Stimulated activated CD4-positive, alpha-beta T cell treated with anti-CD3 and anti-CD28 coated beads, Interleukin-12 subunit alpha, Interleukin-12 subunit beta, amount 100 ng/mL, for 4 hours (primary cell): Measurements from ENCODE around the gene ASCL2.

ENCODE experiments used
- DNase-seq: peaks from one replicate; pipeline ENCODE4 v3.0.0-alpha.2; 2020

Gene ASCL2

GRCh38 chr11:2271327-2272227 is 1.2 kb upstream of the ASCL2 start:
- no peak for DNase-seq

DNA sequence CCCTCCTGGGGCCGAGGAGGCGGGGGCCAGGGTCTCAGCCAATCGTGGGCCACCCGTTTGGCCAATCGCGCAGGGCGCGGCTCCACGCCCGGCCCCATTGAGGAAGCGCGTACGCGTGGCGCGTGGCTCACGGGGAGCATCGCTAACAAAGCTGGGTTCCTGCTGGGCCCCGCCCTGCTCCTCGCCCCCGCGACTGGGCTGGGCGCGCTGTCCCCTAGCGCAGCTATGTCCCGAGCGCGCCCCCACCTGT is 614 bp upstream of the ASCL2 start:
- no peak for DNase-seq

DNA sequence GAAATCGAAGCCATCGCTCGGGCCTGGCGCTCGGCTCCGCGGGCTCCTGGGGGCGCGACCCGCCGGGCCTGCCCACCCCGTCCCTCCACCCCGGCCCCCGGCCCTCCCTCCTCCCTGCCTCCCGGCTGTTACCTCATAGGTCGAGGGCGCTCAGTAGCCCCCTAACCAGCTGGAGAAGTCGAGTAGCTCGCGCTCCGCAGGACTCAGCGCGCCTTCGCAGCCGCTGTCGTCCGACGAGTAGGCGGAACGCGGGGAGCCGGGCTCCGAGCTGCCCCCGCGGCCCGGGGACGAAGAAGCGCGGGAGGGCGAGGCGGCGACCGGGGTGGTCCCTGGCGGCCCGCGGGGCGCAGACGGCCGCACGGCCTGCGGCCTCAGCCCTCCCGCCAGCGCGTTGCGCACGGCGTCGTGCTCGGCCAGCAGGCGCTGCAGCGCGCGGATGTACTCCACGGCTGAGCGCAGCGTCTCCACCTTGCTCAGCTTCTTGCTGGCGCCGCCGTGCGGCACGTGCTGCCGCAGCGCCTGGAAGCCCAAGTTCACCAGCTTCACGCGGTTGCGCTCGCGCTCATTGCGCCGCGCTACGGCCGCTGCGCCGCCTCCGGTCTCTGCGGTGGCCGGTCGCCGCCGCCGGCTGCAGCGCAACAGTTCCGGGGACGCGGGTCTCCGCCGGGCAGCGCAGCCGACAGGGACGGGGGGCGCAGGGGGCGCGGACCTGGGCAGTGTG is 627 bp downstream of the ASCL2 start:
- peak; percentile 43 for DNase-seq

DNA sequence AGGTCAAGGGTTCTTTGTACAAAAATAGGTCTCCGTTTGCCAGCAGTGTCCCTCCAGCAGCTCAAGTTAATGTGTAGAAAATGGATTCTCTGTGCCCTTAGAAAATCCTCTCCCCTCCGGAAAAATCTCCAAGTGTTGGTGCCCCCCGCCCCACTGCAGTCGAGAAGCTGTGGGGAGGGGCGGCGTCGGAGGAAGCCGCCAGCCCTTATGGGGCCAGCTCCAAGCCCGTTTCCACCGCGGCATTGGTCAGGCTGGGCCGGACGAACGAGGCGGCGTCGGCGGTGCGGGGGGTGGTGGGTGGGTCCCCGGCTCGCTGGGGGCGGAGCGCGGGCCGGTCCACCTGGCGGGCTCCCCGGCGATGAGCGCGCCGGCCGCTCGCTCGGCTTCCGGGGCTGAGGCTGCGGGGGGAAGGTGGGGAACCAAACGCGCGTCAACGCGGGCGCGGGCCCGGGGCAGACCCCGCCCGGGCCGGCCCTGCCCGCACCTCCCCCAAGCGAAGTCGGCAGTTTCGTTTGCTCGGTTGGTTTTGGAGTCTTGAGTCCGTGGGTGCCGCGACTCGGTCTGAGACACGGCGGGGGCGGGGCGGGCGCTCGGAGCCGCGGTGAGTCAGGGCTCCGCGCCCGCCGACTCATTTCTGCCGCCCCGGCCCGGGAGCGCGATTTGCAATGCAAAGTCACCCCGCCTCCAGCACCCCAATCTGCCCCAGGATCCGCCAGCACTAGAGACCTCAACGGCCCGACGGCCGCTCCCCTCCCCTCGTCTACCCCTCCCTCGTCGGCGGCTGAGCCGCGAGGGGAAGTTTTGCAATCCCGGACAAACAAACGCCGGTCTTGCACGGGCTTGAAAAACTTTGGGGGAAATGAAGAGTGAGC is 1.4 kb downstream of the ASCL2 start:
- DNase-seq, result peak; percentile 84

DNA sequence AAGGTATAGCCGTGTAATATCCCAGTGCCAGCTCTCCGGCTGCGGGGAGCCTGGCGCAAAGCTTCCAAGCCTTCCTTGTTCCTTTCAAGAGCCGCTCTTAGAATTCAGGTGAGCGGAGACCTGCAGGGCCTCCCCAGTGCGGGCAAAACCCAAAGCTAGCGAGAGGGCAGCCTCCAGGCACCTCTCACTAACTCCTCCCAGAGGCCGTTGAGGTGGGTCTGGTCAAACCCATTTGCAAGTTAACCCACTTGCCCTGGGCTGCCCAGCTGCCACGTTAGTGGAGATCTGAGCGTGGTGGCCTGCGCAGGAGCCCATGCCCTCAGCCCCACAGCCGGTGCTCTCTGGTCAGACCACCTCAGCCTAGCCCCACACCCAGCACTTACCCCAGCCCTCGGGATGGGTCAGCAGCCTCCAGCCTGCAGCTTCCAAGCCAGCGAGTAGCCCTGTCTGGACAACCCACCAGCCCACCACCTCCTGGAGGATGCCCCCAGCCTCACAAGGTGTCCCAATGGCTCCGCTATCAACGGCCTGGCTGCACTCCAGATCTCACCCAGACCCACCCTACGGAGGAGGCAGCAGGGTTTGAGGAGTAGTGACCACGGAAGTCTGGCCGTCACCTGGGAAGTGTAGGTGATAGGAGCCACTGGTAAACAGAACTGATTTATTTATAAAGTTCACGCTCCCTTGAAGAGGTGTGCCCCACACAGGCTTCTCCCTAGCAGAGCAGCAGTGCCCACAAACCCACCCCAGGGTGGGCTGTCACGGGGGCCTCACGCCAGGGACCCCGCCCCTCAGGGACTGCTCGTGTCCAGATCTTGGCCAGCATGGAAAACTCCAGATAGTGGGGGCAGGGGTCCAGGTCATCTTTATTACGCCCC is 2.3 kb downstream of the ASCL2 start:
- no peak for DNase-seq

- DNase-seq, result no peak
These were observed 3.0 kb downstream of the ASCL2 start for GRCh38 chr11:2267306-2267850.

DNA sequence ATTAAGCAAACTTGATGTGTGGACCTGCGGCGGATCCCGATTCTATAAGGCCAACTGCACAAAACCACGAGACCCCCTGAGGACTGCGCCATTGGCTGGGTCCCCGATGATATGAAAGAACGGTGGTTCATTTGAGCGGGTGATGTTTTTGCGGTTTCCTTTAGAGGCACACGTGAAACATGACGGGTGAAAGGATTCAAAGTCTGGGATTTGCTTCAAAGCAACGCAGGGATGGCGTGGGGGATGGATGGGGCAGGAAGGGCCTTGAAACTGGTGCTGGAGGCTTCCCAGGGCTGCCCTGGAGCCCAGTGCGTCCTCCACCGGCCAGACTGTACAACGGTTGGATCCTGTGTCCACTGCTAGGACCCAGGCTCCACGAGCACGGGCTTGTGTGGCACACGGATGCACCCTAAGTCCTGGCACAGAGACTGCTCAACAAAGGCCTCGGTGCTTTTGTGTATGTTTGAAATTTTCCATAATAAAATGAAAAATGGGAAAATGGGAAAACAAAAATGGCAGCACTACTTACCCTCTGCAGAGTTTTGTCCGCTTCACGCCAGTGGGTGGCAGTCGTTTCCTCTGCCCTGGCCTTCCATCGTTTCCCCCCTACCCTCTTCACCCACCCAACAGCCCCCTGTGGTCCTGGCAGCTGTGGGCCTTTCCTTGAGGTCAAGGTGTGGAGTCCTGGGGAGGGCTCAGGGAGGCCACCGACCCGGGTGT is 3.6 kb downstream of the ASCL2 start:
- DNase-seq, result no peak

GRCh38 chr11:2265854-2266585 is 4.4 kb downstream of the ASCL2 start:
- DNase-seq, result no peak

DNA sequence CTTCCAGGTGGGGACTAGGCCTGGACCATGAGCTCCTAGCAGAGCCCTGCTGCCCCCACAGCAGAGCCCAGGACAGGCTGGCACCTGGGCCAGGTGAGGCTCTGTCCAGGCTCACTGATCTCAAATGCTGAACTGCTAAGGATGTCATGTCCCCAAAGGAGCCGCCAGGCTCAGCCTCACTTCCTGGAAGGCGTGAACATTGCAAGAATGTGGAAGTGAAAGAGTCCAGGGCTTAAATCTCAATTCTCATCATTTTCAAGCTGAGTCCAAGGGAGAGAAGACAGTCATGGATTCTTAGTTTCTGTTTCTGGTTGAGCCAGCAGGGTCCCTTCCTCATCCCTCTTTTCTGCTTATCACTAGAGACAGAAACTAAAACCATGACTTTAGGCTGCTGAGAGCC is 5.0 kb downstream of the ASCL2 start:
- no peak for DNase-seq

DNA sequence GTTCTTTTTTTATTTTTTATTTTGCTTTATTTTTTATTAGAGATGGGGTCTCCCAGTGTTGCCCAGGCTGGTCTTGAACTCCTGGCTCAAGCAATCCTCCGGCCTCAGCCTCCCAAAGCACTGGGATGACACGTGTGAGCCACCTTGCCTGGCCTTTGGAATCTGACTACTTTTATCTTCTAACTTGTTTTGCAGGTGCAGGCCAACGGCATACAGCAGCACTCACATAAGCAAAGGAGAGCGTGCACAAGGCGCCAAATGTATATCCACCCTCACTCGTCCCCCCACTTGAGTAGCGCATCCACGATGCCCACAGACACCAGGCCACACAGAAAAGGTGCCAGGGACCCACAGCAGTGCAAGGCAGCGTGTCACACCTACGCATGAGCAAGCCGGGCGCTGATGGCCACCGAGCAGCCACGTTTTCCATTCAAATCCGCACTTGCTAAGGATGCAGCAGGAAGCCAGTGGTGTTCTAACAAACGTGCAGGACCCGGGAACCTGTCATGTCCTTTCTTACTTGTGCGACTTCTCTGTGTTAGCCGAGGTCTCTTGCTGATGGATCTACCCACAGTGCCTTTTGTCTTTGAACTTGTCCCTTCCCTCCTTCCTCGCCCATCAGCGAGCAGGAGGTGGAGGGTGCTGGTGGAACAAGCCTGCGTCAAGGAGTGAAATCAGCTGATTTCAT is 5.9 kb downstream of the ASCL2 start:
- DNase-seq, result no peak

DNA sequence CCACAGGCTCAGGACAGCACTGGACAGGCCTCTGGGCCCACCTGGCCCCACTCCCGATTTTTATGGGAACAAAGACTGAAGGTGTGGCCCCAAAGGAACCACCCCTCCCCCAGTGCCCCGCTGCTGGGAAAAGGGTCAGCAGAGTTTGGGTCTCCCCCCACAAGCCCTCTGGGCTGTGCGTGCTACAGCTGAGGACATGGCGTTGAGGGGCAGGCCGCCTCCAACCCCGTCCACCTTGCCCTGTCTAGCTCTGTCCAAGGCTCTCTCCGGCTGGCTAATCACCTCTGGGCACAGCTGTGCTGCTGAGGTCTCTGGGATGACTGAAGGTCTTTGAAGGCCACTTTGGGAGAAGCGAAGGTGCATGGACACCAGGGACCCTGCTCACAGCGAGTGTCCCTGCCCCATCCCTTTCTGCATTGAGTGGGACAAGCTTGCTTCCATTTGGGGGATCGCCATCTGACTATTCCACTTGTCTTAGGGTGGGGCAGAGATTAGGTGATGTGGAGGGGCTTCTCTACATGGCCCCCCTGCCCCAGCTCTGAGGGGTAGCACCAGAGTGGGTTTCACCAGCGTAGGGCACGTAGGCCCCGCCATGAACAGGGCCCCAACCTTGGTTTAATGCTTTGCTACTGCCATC is 6.5 kb downstream of the ASCL2 start:
- no peak for DNase-seq

DNA sequence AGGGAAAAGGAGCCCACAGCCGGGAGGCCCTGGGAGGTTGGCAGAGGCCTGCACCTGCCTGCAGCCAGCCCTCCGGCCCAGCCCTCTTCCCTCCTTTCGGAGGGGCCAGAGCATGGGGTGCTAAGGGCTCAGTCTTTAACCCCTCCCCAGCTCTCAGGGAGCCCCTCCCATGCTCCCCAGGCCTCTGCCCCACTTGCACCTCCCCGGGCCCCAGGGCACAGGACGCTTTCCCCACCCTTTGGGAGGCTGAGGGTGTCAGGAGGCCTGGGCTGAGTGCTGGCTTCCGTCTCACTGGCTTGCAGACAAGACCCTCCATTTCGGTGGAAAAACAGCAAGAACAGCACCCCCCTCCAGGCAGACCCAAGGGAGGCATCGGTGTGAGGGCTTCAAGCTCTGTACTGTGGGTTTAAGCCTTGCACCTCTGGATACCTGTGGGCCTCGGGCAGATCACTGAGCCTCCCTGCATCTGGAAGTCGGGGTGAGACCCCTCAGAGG is 7.3 kb downstream of the ASCL2 start:
- no peak for DNase-seq

DNA sequence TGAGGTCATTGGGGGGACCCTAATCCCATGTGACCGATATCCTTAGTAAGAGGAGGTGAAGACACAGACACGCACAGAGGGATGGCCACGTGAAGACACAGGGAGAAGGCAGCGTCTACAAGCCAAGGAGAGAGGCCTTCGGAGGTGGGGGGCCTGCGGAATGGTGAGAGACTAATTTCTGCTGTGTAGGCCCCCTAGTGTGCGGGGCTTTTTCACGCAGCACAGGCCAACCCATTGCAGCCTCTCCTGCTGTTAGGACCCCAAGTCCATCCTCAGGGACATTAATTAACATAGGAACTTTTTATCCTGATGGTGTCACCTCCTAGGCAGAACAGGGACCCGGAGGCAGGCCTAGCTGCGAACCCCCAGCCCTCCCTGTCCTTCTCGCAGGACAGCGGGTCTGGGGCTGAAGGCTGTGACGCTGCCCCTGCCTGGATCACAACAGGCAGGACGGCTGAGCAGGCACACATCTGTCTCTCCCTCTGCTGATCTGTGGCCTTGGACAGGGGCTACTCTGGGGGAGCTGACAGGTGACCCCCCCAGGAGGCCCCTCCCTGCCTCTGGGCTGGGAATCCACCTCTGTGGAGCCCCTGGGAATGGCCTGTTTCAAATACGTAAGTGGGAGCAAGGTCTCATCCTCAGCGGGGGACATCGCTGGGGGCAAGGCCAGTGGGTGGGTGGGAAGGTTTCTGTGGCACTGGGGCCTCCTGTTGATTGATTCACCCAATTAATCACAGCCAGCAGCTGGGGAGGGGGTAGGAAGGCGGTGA is 7.9 kb downstream of the ASCL2 start:
- no peak for DNase-seq

DNA sequence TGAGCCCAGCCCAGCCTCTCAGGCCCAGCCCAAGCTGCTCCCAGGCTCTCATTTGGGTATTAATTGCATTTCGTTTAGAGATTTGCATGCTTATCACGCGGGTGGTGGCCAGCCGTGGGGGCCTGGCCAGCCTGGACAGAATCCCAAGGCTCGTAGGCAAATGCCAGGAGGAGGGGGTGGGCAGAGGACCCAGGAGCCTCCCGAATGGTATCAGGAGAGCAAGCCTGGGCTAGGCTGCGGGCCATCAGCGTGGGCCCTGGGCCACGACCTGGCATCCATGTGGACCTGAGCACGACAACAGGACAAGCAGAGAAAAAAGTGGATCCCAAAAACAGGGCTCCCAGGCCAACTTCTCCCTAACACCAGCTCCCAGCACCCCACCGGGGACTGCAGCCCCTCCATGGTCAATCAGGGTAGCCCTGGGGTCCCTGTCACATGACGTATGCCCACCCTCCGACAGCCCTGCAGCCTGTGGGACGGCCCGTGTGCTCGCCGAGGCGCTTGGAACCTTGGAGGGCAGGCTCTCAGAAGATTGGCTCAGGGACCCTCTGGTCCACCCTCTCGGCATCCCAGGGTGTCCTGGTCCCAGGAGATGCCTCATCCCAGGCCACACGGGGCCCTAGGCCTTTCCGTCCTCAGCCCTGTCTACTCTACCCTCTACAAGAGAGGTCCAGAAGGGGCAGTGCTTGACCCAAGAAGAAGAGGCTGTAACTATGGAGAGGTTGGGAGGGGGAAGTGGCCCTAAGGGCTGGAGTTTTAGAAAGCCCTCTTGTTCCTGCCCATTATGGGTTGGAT is 8.8 kb downstream of the ASCL2 start:
- DNase-seq, result no peak

- no peak for DNase-seq
These were observed 9.7 kb downstream of the ASCL2 start for GRCh38 chr11:2260491-2261364.

GRCh38 chr11:2259897-2260451 is 10.4 kb downstream of the ASCL2 start:
- no peak for DNase-seq

- no peak for DNase-seq
These were observed 10.9 kb downstream of the ASCL2 start for GRCh38 chr11:2259466-2259830.
